NCI-H524 treated with DMSO at 0.1 percent for 48 hours (cell line): ENCODE data around the gene GRM3.

Experiments
- DNase-seq: peaks from one replicate; lab custom pipeline; 2025; lab: John Stamatoyannopoulos, UW

Gene GRM3

GRCh38 chr7:86786376-86786775, 142.7 kb downstream of the GRM3 start:
- DNase-seq, result no peak

DNA sequence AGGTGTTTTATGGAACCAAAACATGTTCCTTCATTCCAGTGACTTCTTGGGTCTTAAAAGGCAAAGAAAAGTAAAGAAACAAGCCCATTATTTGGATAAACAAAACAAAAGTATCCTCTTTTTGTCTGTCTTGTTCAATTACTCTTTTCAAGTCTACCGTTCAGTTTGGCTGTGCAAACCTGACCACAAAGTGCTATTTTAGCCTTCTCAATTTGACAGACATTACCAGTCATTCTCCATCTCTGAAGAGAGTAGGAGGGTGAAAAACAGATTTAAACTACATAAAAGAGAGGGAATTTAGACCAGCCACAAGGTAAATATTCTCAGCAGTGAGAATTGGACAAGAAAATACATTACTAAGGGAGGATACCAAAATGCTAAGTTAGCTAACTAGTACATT, 145.2 kb downstream of the GRM3 start:
- DNase-seq, result no peak

DNA sequence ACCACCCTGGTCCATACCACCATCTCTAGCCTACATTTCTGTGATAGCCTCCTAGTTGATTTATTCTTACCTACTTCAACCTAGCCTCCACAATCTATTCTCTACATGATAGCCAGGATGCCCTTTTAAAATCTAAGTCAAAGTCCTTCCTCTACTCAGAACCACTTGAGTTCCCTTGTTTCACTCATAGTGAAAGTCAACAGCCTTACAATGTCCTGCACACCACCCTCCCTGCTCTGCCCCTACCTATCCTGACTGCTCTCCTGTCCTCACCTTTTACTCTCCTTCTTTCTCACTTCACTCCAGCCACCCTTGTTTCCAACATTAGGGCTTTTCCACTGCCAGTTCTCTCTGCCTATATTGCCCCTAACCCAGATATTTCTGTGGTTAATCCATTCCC, 146.7 kb downstream of the GRM3 start:
- DNase-seq, result no peak

- no peak for DNase-seq
Measured at GRCh38 chr7:86792260-86792659, 148.6 kb downstream of the GRM3 start.

GRCh38 chr7:86793136-86793535, 149.4 kb downstream of the GRM3 start:
- no peak for DNase-seq

- no peak for DNase-seq
Measured at GRCh38 chr7:86814661-86815379, 171.1 kb downstream of the GRM3 start.

GRCh38 chr7:86815556-86815955, 171.8 kb downstream of the GRM3 start:
- no peak for DNase-seq

DNA sequence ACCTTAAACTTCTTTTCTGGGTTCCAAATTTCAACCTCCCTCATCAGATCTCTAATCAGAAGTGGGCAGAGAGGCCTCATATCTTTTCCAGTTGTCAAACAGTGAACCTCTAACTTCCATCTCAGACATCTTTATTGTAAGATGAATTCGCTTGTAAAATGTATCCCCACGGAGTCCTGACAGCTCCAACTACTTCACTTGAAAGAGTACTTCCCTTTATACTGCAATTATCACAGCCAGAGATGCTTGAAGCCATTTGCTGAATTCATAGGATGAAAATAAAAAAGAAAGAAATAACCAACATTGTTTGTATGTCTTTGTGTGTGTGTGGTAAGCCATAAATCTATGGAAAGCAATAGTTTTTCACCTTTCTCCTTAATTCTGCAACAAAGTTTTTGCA, 175.2 kb downstream of the GRM3 start:
- no peak for DNase-seq

DNA sequence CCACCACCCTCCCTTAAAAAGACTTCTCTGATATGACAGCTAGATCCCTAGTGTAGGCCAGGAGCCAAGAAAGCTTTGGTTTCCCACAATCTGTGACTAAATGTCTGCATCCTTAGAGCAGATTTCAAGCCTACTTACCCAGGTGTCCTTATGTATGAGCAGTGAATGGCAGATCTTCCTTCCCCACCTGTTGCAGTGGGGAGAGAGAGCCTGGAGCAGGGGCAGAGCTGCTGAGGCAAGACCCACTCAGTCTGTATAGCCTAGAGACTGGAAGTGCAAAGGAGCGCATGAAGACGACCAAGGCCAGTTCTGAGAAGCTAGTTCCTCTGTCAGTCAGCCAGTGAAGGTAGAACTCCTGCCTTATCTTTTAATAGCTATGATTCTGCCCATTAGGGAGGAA, 180.1 kb downstream of the GRM3 start:
- DNase-seq, result no peak

DNA sequence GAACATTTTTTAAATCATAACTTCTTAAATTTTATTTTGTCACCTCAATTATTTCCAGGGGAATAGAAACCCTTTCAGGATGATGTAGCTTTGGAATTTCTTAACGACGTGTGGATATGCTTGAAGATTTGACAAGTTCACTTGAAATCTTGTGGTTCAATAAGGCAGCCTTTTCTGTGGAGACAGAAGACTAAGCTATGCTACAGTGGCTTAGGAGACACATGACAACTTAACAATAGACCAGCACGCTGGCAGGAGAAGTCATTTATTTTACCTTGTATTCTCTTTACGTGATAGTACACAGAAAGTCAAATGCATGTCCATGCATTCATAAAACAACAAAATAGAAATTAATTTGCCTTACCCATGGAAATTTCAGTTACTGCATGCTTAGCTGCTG, 181.6 kb downstream of the GRM3 start:
- DNase-seq, result no peak

DNA sequence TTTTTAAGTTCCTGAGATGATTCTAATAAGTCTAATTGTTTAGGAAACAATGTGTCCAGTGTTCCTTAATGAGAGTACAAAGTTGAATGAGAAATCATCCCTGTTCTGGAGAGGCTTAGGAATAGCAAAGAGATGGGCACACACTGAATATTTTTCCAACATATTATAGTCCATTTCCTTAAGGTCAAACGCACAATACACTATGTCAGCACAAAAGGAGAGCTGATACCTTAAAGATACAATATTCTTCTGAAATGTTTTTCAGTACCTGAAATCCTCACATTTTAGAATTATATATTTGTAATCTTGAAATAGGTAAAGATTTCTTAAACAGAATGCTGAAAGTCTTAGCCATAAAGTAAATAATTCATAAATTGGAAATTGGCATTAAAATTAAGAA, 183.2 kb downstream of the GRM3 start:
- no peak for DNase-seq

DNA sequence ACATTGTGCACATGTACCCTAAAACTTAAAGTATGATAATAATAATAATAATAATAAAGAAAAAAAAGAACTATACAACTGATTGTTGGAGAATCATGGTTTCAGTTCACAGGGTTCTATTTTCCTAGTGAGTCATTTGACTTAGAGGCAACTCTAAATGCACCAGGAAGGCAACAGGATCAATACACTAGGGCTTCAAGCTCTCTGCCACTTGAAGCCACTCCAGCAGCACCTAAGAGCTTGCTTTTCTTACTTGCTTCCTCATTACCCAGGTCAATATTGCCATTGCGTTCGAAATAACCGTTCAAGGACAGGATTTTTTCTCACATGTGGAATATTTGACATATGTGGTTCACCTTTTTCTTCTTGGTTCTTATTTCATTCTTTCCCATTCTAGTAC, 189.7 kb downstream of the GRM3 start:
- DNase-seq, result no peak

GRCh38 chr7:86837235-86837634, 193.5 kb downstream of the GRM3 start:
- no peak for DNase-seq

DNA sequence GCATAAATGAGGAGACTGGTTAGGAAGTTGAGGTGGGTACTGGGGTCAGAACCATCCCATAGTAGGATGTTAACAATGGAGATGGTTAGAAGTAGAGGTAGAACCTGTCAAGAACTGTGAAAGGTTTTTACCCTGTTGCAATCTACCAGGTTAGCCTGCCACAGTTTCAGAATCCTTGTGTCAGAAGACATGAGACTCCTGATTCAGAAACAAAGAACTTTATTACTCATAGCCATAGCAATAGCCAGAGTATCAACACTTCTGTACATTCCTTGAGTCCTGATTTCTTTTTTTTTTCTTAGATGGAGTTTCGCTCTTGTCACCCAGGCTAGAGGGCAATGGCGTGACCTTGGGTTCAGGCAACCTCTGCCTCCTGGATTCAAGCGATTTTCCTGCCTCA, 200.9 kb downstream of the GRM3 start:
- no peak for DNase-seq

DNA sequence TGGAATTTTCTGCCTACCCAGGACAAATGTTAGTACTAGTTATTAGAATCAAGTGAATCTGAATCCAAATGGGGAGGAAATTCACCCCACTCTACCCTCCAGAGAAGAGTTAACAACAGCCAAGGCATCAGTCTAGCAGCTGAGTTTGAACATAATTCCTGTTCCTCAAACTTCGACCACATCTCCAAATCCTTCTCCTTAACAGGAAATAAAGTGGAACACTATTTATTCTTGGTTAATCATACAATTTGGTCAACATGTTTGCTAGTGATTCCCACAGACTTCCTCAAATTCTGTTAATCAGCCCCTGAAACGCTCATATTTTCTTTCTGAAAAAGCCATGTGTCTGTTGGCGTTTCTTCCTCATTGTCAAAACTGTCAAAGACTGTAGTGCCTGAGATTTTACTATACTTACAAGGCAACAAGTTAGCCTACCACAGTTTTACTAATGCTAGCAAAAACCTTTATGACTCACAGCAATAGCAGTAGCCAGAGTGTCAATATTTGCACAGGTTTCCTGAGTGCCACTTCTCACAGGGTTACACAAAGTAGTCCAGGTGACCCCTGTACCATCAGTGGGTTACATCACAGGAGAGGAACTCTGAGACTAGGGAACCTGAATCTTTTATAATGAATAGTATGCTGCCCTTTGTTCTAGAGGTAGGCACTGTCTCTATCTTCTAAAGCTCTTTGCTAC, 202.9 kb downstream of the GRM3 start:
- no peak for DNase-seq

DNA sequence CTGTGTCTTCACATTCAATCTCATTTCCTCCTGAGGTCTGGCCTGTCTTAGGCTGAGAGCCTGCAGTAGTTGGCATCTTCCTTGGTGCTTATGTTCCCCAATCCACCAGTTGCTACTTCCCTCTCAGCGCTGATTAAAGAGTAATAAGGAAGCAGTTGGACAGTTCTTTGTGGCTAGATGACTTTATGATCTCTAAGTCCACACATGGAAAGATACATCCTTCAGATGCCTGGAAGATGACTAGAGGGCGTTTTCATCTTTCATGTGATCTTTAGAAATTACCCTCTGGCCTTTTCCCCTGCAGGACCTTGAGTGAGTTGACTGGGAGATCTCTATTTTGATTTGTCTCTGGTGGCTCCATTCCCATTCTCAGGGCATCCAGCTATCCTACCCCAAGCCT, 204.5 kb downstream of the GRM3 start:
- DNase-seq, result no peak

- DNase-seq, result no peak
Measured at GRCh38 chr7:86851566-86851965, 207.9 kb downstream of the GRM3 start.

DNA sequence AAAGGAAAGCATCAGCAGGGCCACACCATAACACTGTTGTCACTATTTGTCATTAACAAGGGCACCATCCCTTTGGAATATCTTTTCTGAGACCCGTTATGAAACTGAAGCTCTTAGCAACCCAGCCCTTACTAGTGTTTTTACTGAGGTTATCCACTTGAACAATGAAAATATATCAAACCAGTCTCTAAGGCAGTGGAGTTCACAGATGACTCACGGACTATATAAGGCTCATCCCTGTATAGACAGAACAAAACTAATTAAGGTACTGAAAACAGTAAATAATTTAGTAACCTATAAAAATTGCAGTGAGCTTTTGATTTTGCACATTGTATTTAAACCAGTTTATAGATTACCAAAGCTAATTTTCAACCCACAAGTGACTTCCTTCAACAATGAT, 219.7 kb downstream of the GRM3 start:
- no peak for DNase-seq

DNA sequence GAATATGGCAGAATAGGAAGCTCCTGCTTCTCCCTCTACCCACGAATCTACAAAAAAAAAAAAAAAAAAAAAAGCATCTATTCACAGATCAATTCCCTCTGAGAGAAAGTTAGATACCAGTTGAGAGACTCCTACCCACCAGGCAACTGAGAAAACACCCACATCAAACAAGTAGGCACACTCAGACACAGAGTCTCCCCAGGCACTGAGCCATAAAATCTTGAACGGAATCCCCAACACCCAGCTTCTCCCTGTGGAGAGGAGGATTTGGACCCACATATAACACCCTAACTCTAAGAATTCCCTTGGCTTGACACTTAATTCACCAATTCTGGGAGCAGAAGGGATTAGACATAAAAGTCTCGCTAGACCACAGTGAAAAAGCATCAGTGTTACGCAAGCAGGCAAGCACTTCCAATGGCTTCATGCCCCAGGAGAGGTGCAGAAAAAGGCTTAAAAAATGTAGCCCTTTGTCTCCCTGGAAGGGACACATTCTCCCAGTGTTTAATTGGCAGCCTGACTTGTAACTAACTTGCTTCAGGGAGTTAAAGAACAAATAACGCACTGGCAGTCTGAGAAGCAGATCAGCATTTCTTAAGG, 223.6 kb downstream of the GRM3 start:
- DNase-seq, result no peak

- DNase-seq, result no peak
Measured at GRCh38 chr7:86876146-86876545, 232.4 kb downstream of the GRM3 start.

DNA sequence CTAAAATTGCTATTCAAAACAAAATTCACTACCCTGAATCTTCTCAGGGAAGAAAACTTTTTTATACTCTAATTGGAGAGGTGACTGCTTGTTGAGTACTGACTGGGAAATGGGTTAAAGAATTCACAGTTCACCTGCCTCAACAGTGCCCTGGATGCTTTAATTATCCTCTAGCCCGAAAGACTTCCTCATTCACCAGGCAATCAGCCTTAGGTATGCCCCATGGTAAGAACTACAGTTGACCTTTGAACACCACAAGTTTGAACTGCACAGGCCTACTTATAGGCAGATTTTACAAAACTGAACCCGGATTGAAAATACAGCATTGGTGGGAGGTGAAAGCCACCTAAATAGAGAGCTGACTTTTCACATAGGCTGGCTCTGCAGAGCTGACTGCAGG, 240.4 kb downstream of the GRM3 start:
- no peak for DNase-seq

- DNase-seq, result no peak
Measured at GRCh38 chr7:86889501-86889900, 245.8 kb downstream of the GRM3 start.

- DNase-seq, result no peak
Measured at GRCh38 chr7:86898171-86898570, 254.5 kb downstream of the GRM3 start.

DNA sequence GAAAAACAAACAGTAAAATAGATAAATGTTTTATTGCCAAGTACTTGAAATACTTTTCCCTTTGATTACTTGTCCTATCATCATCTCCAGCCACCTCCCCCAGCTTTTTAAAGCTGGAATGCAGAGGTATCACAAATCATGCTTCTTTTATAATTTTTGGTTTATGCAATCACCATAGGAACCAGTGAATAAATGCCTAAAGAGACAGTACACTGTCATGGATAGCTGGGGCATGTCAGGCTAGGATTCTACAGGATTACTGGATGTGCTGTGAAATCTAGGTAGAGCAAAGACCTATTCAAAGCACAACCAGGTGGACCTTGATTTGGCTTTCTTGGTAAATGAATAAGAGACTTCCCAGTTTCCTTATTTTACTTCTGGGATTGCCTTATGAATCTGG, 257.2 kb downstream of the GRM3 start:
- DNase-seq, result no peak
